Sigmoid colon (tissue), 7 donors: ENCODE measurements around the gene NUDT22. TPM values are rescaled to one million over a fixed set of nuclear protein-coding genes. Genes with fewer than 3 reads are reported as not detected.
A peak's percentile ranks its signal among the peaks of the same experiment; 100 is the strongest.

ENCODE experiments used
- DNase-seq: peaks from one replicate; pipeline ENCODE4 v3.0.0-alpha.2; 2019
- H3K27ac ChIP-seq, 4 donors: fragments of 200-600 bp; sonication (generic); one replicate each; pipeline ENCODE4 v1.5.1; 2016 to 2019; ENCODE audit warnings: mild to moderate bottlenecking in 1 of 4
- H3K27me3 ChIP-seq, 3 donors: fragments of 200-600 bp; sonication (generic); one replicate each; pipeline ENCODE4 v1.5.1; 2019; ENCODE audit warnings: mild to moderate bottlenecking in 1 of 3
- H3K36me3 ChIP-seq, 4 donors: fragments of 200-600 bp; sonication (generic); one replicate each; pipeline ENCODE4 v1.5.1; 2016 to 2019
- H3K4me1 ChIP-seq, 4 donors: fragments of 200-600 bp; sonication (generic); one replicate each; pipeline ENCODE4 v1.5.1; 2017 to 2019
- H3K4me3 ChIP-seq, 4 donors: fragments of 200-600 bp; sonication (generic); one replicate each; pipeline ENCODE4 v1.5.1; 2017 to 2019; ENCODE audit warnings: mild to moderate bottlenecking in 2 of 4, moderate library complexity in 1 of 4
- H3K9me3 ChIP-seq, 4 donors: fragments of 200-600 bp in 3 of 4; sonication (generic) in 3 of 4; one replicate each; pipeline versions ENCODE4 v1.5.1 to v1.6.1; 2013 to 2019
- EP300 ChIP-seq, 4 donors: sonication (generic); formaldehyde crosslinking; IDR thresholded peaks; one replicate each; pipeline ENCODE4 v1.6.1; 2017; ENCODE audit warnings: antibody characterized with exemption in 4 of 4
- POLR2A ChIP-seq, 2 donors: fragments of 450-650 bp; IDR thresholded peaks; one replicate each; pipeline ENCODE4 v1.6.1; 2016; ENCODE audit warnings: antibody characterized with exemption in 2 of 2, mild to moderate bottlenecking in 2 of 2, moderate library complexity in 2 of 2
- POLR2AphosphoS5 ChIP-seq, 4 donors: sonication (generic); formaldehyde crosslinking; IDR thresholded peaks; one replicate each; pipeline ENCODE4 v1.6.1; 2017; ENCODE audit warnings: antibody characterized with exemption in 4 of 4
- WGBS, 2 donors: extraction: QIAGEN DNeasy Blood & Tissue Kit; methylation state at CpG; one replicate each; pipeline ENCODE4 v1.1.7; 2013; 5-methylcytosine and 5-hydroxymethylcytosine counted together
- intact Hi-C: fragments of 100-400 bp; cut with DNase I; formaldehyde crosslinking; loops from one replicate; pipeline ENCODE4 v1.15.1; 2023
- polyA plus RNA-seq, 3 donors: library from polyadenylated mRNA; stranded (reverse); fragments of 200-250 nt; gene quantifications; one replicate each; pipeline ENCODE4 v1.2.3, GENCODE V29; 2013
- total RNA-seq, 4 donors: library from RNA; depleted of rRNA; stranded (reverse); fragments of >200 nt; gene quantifications; one replicate each; pipeline ENCODE4 v1.1.0, GENCODE V29; 2016
- TF ChIP-seq, protein P1 (sequence below), 4 experiments: fragments of 450-650 bp in 3 of 4; fragments of 200-600 bp in 1 of 4; IDR thresholded peaks; one replicate each; pipeline ENCODE4 v1.5.1; 2016 to 2019; ENCODE audit warnings: antibody characterized with exemption in 4 of 4, mild to moderate bottlenecking in 3 of 4, moderate library complexity in 2 of 4
- donor health status: healthy with polysubstance abuse.
- donor health status: Bipolar disorder and iron deficiency.
- donor health status: healthy.

Gene NUDT22
- total and polyA plus RNA-seq, 7 donors: 41.4 to 130 (median 64.8) TPM

DNA sequence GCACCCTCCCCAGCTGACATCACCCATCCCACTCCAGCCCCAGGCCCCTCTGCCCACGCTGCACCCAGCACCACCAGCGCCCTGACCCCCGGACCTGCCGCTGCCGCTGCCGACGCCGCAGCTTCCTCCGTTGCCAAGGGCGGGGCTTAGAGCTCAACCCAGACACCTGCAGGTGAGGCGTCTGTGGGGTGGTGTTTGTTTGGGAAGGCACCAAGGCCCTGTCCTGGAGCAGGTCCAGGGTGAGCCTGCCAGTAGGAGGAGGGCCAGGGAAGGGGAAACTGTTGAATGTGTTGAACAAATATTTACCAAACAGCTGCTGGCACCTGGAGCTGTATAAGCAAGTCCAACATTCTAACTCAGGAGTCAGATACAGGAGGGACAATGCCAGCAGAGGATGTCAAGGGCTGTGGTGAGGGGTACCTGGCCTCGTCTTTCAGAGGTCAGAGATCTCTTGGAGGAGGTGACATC, 11.4 kb downstream of the NUDT22 start:
- 22 to 66% methylated on average over 12 of the region's 12 CpGs for WGBS, 2 donors
- TF ChIP-seq POLR2A (IDR thresholded peaks at IDR 0.05): peak in 1 of 2 donors; percentile 10
- TF ChIP-seq EP300 (IDR thresholded peaks at IDR 0.05): no peak
- no peak for DNase-seq
- intact Hi-C loops: no loop called here
- peaks cover 0 to 47% (median 41%) of the 10 kb centered on the region in 4 donors for H3K4me1 ChIP-seq
- H3K36me3 ChIP-seq: peaks cover 0 to 31% (median 2%) of the 10 kb centered on the region in 4 donors
- H3K9me3 ChIP-seq: no peaks in the 10 kb centered on the region
- H3K4me3 ChIP-seq: no peak overlapping the region
- H3K27ac ChIP-seq: no peak overlapping the region
- no peaks in the 10 kb centered on the region for H3K27me3 ChIP-seq

DNA sequence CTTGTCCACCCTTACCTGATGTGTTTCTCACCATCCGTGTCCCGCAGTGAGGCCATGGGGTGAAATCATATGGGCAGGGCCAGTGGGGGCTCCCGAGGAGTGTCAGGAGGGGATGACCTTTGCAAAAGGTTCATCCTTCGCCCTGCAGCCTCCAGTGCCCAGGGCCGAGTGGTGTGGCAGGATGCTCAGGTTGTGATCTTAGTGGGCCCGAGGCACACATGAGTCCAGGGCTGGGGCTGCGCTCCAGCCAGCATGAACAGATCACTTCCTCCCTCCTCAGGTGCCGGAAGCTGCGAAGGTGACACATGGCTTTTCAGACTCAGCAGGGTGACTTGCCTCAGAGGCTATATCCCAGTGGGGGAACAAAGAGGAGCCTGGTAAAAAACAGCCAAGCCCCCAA, 12.0 kb downstream of the NUDT22 start:
- Histone ChIP-seq H3K4me3 (no peak overlapping the region), H3K36me3 (peaks cover 0 to 32% (median 2%) of the 10 kb centered on the region in 4 donors), H3K9me3 (no peaks in the 10 kb centered on the region), H3K27me3 (no peaks in the 10 kb centered on the region), H3K27ac (no peak overlapping the region), H3K4me1 (peaks cover 0 to 50% (median 45%) of the 10 kb centered on the region in 4 donors)
- no peak for DNase-seq
- intact Hi-C loops: no loop called here
- 36 to 80% methylated on average over 9 of the region's 9 CpGs for WGBS, 2 donors
- no peak for TF ChIP-seq POLR2A (IDR thresholded peaks at IDR 0.05)
- TF ChIP-seq POLR2AphosphoS5 (IDR thresholded peaks at IDR 0.05): no peak
- TF ChIP-seq, protein P1, sequence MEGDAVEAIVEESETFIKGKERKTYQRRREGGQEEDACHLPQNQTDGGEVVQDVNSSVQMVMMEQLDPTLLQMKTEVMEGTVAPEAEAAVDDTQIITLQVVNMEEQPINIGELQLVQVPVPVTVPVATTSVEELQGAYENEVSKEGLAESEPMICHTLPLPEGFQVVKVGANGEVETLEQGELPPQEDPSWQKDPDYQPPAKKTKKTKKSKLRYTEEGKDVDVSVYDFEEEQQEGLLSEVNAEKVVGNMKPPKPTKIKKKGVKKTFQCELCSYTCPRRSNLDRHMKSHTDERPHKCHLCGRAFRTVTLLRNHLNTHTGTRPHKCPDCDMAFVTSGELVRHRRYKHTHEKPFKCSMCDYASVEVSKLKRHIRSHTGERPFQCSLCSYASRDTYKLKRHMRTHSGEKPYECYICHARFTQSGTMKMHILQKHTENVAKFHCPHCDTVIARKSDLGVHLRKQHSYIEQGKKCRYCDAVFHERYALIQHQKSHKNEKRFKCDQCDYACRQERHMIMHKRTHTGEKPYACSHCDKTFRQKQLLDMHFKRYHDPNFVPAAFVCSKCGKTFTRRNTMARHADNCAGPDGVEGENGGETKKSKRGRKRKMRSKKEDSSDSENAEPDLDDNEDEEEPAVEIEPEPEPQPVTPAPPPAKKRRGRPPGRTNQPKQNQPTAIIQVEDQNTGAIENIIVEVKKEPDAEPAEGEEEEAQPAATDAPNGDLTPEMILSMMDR (IDR thresholded peaks at IDR 0.05): no peak
- TF ChIP-seq EP300 (IDR thresholded peaks at IDR 0.05): no peak

DNA sequence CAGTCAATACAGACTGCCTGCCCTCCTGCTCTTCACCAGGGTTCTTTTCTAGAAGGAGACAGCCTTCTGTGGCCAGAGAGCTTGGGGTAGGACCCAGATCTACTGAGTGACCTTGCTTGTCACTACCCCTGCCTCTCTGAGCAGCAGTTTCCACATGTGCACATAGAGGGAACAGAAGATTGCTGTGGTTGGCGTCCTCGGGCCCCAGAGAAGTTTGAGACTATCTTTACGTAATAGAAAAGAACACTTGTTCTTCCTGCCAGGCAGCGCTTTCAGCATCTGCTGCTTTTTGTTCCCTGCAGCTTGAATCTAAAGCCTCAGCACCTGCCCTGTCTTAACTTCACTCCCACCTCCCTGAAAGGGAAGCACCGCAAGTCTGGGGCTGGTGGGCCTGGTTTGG, 12.9 kb downstream of the NUDT22 start:
- H3K27ac ChIP-seq: peak overlapping the region in 3 of 4 donors; percentile 96 to 99 (median 99)
- no peaks in the 10 kb centered on the region for H3K27me3 ChIP-seq
- intact Hi-C loops: no loop called here
- no peaks in the 10 kb centered on the region for H3K9me3 ChIP-seq
- no peak for TF ChIP-seq POLR2A (IDR thresholded peaks at IDR 0.05)
- TF ChIP-seq EP300 (IDR thresholded peaks at IDR 0.05): no peak
- TF ChIP-seq, protein P1 (IDR thresholded peaks at IDR 0.05): no peak
- 81 to 83% methylated on average over 5 of the region's 5 CpGs for WGBS, 2 donors
- peaks cover 0 to 49% (median 38%) of the 10 kb centered on the region in 4 donors for H3K4me1 ChIP-seq
- H3K36me3 ChIP-seq: peaks cover 0 to 40% (median 4%) of the 10 kb centered on the region in 4 donors
- DNase-seq: no peak
- no peak overlapping the region for H3K4me3 ChIP-seq

DNA sequence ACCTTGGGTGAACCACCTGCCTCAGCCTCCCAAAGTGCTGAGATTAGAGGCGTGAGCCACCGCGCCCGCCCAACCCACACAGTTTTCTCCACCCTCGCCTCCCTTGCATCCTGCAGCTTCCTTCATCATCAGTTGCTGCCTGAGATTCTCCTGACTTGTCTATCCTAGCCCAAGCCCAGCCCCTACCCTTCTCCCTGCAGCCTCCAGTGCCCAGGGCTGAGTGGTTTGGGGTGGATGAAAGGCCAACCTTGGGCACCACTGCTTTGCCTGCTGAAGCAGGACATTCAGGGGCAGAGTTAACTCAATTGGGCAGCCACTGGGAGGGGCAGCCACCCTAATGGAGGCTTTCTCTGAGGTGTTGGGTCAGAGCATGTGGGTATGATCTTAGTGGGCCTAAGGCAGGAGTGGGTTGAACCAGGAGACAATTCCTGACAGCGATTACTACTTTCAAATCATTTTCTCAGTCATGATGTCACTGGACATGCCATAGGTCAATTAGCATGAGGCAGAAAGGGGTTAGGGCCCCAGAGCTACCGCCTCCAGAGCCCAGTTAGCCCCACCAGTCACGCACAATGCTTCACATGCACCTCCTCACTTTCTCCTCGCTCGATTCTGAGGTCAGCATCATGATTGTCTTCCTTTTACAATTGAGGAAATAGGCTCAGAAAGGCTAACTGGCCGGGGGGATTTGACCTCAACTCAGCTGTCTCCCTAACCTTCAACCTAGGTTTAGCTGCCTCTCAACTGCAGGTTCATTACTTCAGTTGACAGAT, 13.8 kb downstream of the NUDT22 start:
- no peak for DNase-seq
- Histone ChIP-seq H3K27ac (peak overlapping the region; percentile 93 to 99 (median 98)), H3K36me3 (peaks cover 0 to 40% (median 5%) of the 10 kb centered on the region in 4 donors), H3K27me3 (no peaks in the 10 kb centered on the region), H3K9me3 (no peaks in the 10 kb centered on the region), H3K4me1 (peaks cover 0 to 53% (median 38%) of the 10 kb centered on the region in 4 donors), H3K4me3 (peak overlapping the region; percentile 62 to 97 (median 89))
- TF ChIP-seq POLR2AphosphoS5 (IDR thresholded peaks at IDR 0.05): no peak
- no peak for TF ChIP-seq POLR2A (IDR thresholded peaks at IDR 0.05)
- TF ChIP-seq, protein P1 (IDR thresholded peaks at IDR 0.05): no peak
- no peak for TF ChIP-seq EP300 (IDR thresholded peaks at IDR 0.05)
- intact Hi-C loops: no loop called here
- 48 to 64% methylated on average over 11 of the region's 11 CpGs for whole genome bisulfite sequencing, 2 donors

DNA sequence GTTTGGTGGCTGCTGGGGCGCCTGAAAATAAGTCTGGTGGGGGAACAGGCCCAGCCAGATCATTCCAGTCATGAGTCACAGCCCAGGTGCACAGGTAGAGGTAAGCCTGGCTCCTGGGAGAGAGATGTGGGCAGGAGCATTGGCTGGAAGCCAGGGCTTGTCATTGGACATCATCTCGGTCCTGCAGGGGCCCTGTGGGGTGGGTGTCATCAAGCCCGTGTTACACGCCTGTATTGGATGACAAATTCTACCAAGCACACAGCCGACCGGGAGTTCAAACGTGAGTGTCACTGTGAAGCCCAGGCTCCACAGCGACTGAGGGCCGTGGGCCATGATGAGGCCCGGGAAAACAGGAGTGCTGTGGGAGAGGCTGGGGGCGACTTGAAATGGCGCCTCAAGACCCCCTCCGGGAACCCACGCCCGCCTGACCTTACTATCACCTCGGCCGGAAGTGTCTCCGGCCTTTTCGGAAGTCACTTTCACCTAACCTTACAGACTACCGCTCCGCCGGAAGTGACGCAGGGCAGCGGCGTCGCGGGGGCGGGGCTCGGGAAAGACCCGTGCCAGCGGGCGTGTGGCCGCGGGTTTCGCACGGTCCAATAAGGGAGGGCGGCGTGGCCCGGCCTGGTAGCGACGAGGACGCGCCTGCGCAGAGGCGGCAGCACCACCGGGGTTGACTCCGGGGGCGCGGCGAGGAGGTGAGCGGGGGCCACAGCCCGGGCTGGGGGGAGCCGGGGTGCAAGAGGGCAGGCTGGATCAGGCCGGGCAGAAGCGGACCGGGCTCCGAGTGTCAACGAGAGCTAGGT, 14.6 kb downstream of the NUDT22 start, which contains the start of gene FKBP2:
Gene FKBP2 (plus strand): TSS at position 661 of the 806 bp plus-strand sequence. CDS start 1,293 bp downstream, outside the sequence.
- Histone ChIP-seq H3K27me3 (no peaks in the 10 kb centered on the region), H3K4me3 (peak within 1 kb of the TSS; percentile 85 to 97 (median 94)), H3K4me1 (peaks cover 0 to 53% (median 39%) of the 10 kb centered on the region in 4 donors), H3K9me3 (no peaks in the 10 kb centered on the region), H3K27ac (peak within 1 kb of the TSS; percentile 93 to 99 (median 98)), H3K36me3 (peaks cover 0 to 40% (median 5%) of the 10 kb centered on the region in 4 donors)
- WGBS, 2 donors: 1% methylated on average over 58 of the region's 58 CpGs
- TF ChIP-seq EP300 (IDR thresholded peaks at IDR 0.05) (peak in 2 of 4 donors; percentile 33 to 79), POLR2A (IDR thresholded peaks at IDR 0.05) (peak; percentile 78 to 87), POLR2AphosphoS5 (IDR thresholded peaks at IDR 0.05) (peak; percentile 95 to 98 (median 97))
- TF ChIP-seq, protein P1 (IDR thresholded peaks at IDR 0.05): no peak
- intact Hi-C loops: no loop called here
- DNase-seq: peak; percentile 99
